ENCODE data around the gene ARID3C.

The ARID3C gene, protein sequence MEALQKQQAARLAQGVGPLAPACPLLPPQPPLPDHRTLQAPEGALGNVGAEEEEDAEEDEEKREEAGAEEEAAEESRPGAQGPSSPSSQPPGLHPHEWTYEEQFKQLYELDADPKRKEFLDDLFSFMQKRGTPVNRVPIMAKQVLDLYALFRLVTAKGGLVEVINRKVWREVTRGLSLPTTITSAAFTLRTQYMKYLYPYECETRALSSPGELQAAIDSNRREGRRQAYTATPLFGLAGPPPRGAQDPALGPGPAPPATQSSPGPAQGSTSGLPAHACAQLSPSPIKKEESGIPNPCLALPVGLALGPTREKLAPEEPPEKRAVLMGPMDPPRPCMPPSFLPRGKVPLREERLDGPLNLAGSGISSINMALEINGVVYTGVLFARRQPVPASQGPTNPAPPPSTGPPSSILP

DNA sequence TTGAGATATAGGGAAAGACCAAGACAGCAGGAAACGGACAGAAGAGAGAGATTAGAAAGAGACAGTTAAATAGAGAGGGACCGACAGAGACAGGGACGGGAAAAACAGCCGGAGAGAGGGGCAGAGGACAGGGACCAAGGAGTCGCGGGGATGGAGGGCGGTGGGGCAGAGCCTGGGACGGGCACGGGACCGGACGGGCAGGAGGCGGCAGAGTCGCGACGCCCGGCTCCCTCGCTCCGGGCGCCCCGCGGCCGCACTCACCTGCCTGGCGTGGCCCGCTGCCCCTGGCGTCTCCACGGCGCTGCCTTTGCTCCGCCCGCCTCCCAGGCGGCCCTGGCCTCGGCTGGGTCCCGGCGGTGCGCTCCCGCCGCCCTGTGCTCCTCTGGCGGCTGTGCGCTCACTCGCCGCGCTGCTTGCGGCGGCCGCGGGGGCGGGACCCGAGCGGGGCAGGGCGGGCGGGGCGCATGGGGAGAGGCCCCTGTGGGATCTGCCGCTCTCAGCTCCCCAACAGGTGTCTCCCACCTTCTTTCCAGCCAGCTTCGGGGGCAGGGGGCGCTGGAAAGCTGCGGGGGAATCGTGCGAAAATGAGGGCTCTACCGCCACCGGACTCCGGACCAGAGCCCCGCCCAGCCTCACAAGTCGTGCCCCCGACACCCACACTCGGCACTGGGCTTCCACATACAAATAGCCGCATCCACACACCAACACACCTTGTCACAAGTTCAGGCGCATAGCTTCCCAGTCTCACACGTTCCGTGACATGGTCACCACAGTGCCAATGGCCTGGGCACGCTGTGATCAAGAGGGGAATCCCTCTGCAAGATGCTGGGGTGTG is at the start of gene ARID3C:
TSS of gene ARID3C (minus strand) at position 411 of the 835 bp plus-strand sequence. CDS start 1,052 bp downstream, outside the sequence.
- TF ChIP-seq ZNF565 (CRISPR knock-in tag; conservative IDR thresholded peaks at IDR 0.05; ENCODE audit: low read depth) (no peak), ARNTL (CRISPR knock-in tag; IDR thresholded peaks at IDR 0.05; ENCODE audit: borderline replicate concordance, low read depth) (no peak), ZNF8 (CRISPR knock-in tag; IDR thresholded peaks at IDR 0.05) (no peak), ZFP3 (CRISPR knock-in tag; IDR thresholded peaks at IDR 0.05) (no peak), OSR1 (CRISPR knock-in tag; IDR thresholded peaks at IDR 0.05) (no peak), GLIS3 (CRISPR knock-in tag; IDR thresholded peaks at IDR 0.05) (no peak), ISL1 (CRISPR knock-in tag; IDR thresholded peaks at IDR 0.05) (no peak), ESRRG (CRISPR knock-in tag; IDR thresholded peaks at IDR 0.05) (no peak), BACH2 (CRISPR knock-in tag; IDR thresholded peaks at IDR 0.05; ENCODE audit: borderline replicate concordance) (no peak)
- TF ChIP-seq, protein P1, sequence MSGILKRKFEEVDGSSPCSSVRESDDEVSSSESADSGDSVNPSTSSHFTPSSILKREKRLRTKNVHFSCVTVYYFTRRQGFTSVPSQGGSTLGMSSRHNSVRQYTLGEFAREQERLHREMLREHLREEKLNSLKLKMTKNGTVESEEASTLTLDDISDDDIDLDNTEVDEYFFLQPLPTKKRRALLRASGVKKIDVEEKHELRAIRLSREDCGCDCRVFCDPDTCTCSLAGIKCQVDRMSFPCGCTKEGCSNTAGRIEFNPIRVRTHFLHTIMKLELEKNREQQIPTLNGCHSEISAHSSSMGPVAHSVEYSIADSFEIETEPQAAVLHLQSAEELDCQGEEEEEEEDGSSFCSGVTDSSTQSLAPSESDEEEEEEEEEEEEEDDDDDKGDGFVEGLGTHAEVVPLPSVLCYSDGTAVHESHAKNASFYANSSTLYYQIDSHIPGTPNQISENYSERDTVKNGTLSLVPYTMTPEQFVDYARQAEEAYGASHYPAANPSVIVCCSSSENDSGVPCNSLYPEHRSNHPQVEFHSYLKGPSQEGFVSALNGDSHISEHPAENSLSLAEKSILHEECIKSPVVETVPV (CRISPR knock-in tag; IDR thresholded peaks at IDR 0.05): no peak
- ATAC-seq: peak; percentile 85

GRCh38 chr9:34675869-34676268 is 47.0 kb upstream of the ARID3C start:
- TF ChIP-seq SNAI2 (CRISPR knock-in tag; IDR thresholded peaks at IDR 0.05) (no peak), BACH2 (CRISPR knock-in tag; IDR thresholded peaks at IDR 0.05; ENCODE audit: borderline replicate concordance) (no peak), POU6F1 (CRISPR knock-in tag; IDR thresholded peaks at IDR 0.05; ENCODE audit: borderline replicate concordance, low read depth) (no peak), ESRRG (CRISPR knock-in tag; IDR thresholded peaks at IDR 0.05) (no peak), PPARA (CRISPR knock-in tag; IDR thresholded peaks at IDR 0.05; ENCODE audit: borderline replicate concordance) (no peak), ISL1 (CRISPR knock-in tag; IDR thresholded peaks at IDR 0.05) (no peak), ZNF565 (CRISPR knock-in tag; conservative IDR thresholded peaks at IDR 0.05; ENCODE audit: low read depth) (no peak), ZFP30 (CRISPR knock-in tag; IDR thresholded peaks at IDR 0.05) (no peak), OSR1 (CRISPR knock-in tag; IDR thresholded peaks at IDR 0.05) (no peak), TCF4 (CRISPR knock-in tag; IDR thresholded peaks at IDR 0.05; ENCODE audit: borderline replicate concordance) (no peak), GLIS3 (CRISPR knock-in tag; IDR thresholded peaks at IDR 0.05) (no peak), TOX (CRISPR knock-in tag; IDR thresholded peaks at IDR 0.05; ENCODE audit: borderline replicate concordance) (no peak), TSHZ2 (CRISPR knock-in tag; IDR thresholded peaks at IDR 0.05) (no peak), ZC3H10 (CRISPR knock-in tag; IDR thresholded peaks at IDR 0.05) (no peak)
- TF ChIP-seq, protein P1 (CRISPR knock-in tag; IDR thresholded peaks at IDR 0.05): no peak
- TF ChIP-seq, protein P2, sequence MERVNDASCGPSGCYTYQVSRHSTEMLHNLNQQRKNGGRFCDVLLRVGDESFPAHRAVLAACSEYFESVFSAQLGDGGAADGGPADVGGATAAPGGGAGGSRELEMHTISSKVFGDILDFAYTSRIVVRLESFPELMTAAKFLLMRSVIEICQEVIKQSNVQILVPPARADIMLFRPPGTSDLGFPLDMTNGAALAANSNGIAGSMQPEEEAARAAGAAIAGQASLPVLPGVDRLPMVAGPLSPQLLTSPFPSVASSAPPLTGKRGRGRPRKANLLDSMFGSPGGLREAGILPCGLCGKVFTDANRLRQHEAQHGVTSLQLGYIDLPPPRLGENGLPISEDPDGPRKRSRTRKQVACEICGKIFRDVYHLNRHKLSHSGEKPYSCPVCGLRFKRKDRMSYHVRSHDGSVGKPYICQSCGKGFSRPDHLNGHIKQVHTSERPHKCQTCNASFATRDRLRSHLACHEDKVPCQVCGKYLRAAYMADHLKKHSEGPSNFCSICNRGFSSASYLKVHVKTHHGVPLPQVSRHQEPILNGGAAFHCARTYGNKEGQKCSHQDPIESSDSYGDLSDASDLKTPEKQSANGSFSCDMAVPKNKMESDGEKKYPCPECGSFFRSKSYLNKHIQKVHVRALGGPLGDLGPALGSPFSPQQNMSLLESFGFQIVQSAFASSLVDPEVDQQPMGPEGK (CRISPR knock-in tag; IDR thresholded peaks at IDR 0.05; ENCODE audit: borderline replicate concordance): no peak
- TF ChIP-seq, protein P3, sequence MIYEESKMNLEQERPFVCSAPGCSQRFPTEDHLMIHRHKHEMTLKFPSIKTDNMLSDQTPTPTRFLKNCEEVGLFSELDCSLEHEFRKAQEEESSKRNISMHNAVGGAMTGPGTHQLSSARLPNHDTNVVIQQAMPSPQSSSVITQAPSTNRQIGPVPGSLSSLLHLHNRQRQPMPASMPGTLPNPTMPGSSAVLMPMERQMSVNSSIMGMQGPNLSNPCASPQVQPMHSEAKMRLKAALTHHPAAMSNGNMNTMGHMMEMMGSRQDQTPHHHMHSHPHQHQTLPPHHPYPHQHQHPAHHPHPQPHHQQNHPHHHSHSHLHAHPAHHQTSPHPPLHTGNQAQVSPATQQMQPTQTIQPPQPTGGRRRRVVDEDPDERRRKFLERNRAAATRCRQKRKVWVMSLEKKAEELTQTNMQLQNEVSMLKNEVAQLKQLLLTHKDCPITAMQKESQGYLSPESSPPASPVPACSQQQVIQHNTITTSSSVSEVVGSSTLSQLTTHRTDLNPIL (CRISPR knock-in tag; IDR thresholded peaks at IDR 0.05; ENCODE audit: low read depth): no peak
- ATAC-seq: no peak

Measured in SK-N-SH treated with all-trans-retinoic acid at 6 μM for 48 hours (cell line).